HepG2 (cell line): ENCODE measurements around the gene TLL2. TPM values are rescaled to one million over a fixed set of nuclear protein-coding genes. Genes with fewer than 3 reads are reported as not detected.
A peak's percentile ranks its signal among the peaks of the same experiment; 100 is the strongest.

Experiments
- BRCA1 ChIP-seq: sonication (generic); formaldehyde crosslinking; IDR thresholded peaks from 2 replicates; pipeline ENCODE4 v1.4.0; 2020; ENCODE audit warnings: missing genetic modification reagents
- DR1 ChIP-seq: sonication (generic); formaldehyde crosslinking; IDR thresholded peaks from 2 replicates; pipeline ENCODE4 v1.8.0; 2021; ENCODE audit warnings: mild to moderate bottlenecking, missing genetic modification reagents, inconsistent platforms
- HNRNPK ChIP-seq: fragments of 200-400 bp; formaldehyde crosslinking; IDR thresholded peaks from 2 replicates; pipeline ENCODE4 v1.6.1; 2018; ENCODE audit warnings: low read length, low read depth, moderate library complexity, mild to moderate bottlenecking; ENCODE audit not compliant: poor library complexity, severe bottlenecking
- ISX ChIP-seq: sonication (generic); formaldehyde crosslinking; conservative IDR thresholded peaks from 2 replicates; pipeline ENCODE4 v1.5.0; 2020; ENCODE audit warnings: missing genetic modification reagents
- JUND ChIP-seq: sonication (generic); formaldehyde crosslinking; IDR thresholded peaks from 2 replicates; pipeline ENCODE4 v1.8.0; 2022; ENCODE audit warnings: mild to moderate bottlenecking, missing genetic modification reagents
- KDM6A ChIP-seq: IDR thresholded peaks from 2 replicates; pipeline ENCODE4 v1.6.1; 2016; ENCODE audit warnings: low read depth
- KLF12 ChIP-seq: sonication (generic); formaldehyde crosslinking; IDR thresholded peaks from 2 replicates; pipeline ENCODE4 v1.4.0; 2020; ENCODE audit warnings: missing genetic modification reagents, borderline replicate concordance
- KLF15 ChIP-seq: sonication (generic); formaldehyde crosslinking; IDR thresholded peaks from 2 replicates; pipeline ENCODE4 v1.8.1; 2023; ENCODE audit warnings: borderline replicate concordance, mild to moderate bottlenecking, inconsistent platforms, missing genetic modification reagents, mixed read lengths
- NFE2L2 ChIP-seq: fragments of 150-350 bp; IDR thresholded peaks from 2 replicates; pipeline ENCODE4 v1.6.1; 2014; ENCODE audit warnings: low read length
- NR2F2 ChIP-seq: IDR thresholded peaks from 2 replicates; pipeline ENCODE4 v1.6.1; 2012; ENCODE audit warnings: low read depth, inconsistent platforms, borderline replicate concordance
- PAX8 ChIP-seq: sonication (generic); formaldehyde crosslinking; IDR thresholded peaks from 2 replicates; pipeline ENCODE4 v1.8.0; 2022; ENCODE audit warnings: mild to moderate bottlenecking, missing genetic modification reagents, borderline replicate concordance
- polyA plus RNA-seq, 8 experiments: library from polyadenylated mRNA; depleted of rRNA in 3 of 8; stranded (reverse) in 7 of 8; unstranded in 1 of 8; fragments of >200 nt; fragmentation: Illumina TruSeq in 4 of 8; extraction: Trizol in 4 of 8; gene quantifications; 2 replicates each; pipeline versions ENCODE4 v1.2.1 to v1.2.3, GENCODE V29; 2011 to 2016; ENCODE audit warnings: low read depth in 4 of 8, missing spikeins in 1 of 8, mixed read lengths in 1 of 8; ENCODE audit not compliant: insufficient read depth in 1 of 8
- total RNA-seq, 5 experiments: library from RNA; depleted of rRNA; stranded (reverse); fragments of >200 nt; fragmentation: Illumina TruSeq; extraction: Trizol; gene quantifications; 2 replicates each; pipeline ENCODE4 v1.2.3, GENCODE V29; 2016; ENCODE audit warnings: low read depth in 1 of 5
- TF ChIP-seq, protein P1 (sequence below): sonication (generic); formaldehyde crosslinking; IDR thresholded peaks from 2 replicates; pipeline ENCODE4 v1.4.0; 2020; ENCODE audit warnings: missing genetic modification reagents
- TF ChIP-seq, protein P2 (sequence below): sonication (generic); formaldehyde crosslinking; IDR thresholded peaks from 2 replicates; pipeline ENCODE4 v1.8.0; 2023; ENCODE audit warnings: mild to moderate bottlenecking, missing genetic modification reagents
- TF ChIP-seq, protein P3 (sequence below): sonication (generic); formaldehyde crosslinking; IDR thresholded peaks from 2 replicates; pipeline ENCODE4 v1.9.0; 2022; ENCODE audit warnings: low read depth, missing genetic modification reagents
- TF ChIP-seq, protein P4 (sequence below): sonication (generic); formaldehyde crosslinking; IDR thresholded peaks from 2 replicates; pipeline ENCODE4 v1.8.0; 2022; ENCODE audit warnings: mild to moderate bottlenecking, missing genetic modification reagents
- TF ChIP-seq, protein P5 (sequence below): sonication (generic); formaldehyde crosslinking; IDR thresholded peaks from 2 replicates; pipeline ENCODE4 v1.5.1; 2020; ENCODE audit warnings: mild to moderate bottlenecking, missing genetic modification reagents, moderate library complexity

Gene TLL2
- total and polyA plus RNA-seq, 2 of the 13 experiments (the other 11 are each of a cell fraction or from before 2014, with no cell fraction given): 0.09 TPM; not detected in 1

DNA sequence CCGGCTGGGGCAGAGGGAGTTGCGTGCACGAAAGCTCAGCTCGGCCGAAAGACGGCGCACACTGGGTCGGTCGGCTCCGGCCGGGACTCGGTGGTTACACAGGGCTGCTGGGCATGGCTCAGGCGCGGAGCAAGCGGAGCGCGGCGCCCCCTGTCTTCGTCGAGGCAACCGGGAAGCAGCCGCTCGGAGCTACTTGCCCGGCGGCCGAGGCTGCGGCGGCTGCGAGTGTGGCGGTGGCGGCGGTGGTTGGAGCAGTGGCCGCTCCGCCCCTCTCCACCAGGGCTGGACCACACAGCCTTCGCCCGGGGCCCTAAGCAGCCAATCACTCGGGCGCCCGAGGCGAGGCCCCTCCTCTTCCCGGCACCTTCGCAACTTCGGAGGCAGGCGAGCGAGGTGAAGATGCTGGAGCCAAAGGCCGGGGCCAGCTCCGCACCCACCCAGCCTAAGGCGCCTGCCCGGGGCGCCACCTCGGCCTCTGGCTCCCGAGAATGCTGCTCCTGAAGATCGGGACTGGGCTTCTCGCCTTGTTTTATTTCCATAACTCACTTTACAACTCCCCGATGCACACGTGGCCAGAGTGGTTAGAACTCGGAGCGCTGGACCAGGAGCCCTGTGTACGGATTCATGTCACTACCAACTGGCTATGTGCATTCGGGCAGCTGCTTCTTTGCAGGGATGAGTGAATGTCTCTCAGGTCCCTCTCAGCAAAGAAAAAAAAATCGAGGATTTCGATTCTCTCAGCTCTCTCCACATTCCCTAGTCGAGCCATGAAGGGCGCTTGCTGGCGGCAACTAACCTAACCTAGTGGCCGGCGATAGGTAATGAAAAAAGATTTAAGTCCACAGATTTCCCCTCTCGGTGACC, at the start of gene TLL2 (continued):
- TF ChIP-seq, protein P1, sequence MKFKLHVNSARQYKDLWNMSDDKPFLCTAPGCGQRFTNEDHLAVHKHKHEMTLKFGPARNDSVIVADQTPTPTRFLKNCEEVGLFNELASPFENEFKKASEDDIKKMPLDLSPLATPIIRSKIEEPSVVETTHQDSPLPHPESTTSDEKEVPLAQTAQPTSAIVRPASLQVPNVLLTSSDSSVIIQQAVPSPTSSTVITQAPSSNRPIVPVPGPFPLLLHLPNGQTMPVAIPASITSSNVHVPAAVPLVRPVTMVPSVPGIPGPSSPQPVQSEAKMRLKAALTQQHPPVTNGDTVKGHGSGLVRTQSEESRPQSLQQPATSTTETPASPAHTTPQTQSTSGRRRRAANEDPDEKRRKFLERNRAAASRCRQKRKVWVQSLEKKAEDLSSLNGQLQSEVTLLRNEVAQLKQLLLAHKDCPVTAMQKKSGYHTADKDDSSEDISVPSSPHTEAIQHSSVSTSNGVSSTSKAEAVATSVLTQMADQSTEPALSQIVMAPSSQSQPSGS (CRISPR knock-in tag): no peak
- TF ChIP-seq, protein P2, sequence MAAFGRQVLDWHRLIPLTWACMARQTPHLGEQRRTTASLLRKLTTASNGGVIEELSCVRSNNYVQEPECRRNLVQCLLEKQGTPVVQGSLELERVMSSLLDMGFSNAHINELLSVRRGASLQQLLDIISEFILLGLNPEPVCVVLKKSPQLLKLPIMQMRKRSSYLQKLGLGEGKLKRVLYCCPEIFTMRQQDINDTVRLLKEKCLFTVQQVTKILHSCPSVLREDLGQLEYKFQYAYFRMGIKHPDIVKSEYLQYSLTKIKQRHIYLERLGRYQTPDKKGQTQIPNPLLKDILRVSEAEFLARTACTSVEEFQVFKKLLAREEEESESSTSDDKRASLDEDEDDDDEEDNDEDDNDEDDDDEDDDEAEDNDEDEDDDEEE (CRISPR knock-in tag): no peak
- TF ChIP-seq DR1 (CRISPR knock-in tag) (no peak), NFE2L2 (no peak), JUND (CRISPR knock-in tag) (no peak), BRCA1 (no peak), KLF15 (CRISPR knock-in tag) (no peak), KLF12 (CRISPR knock-in tag) (peak; percentile 51; the same call in 1 of the 2 replicates), NR2F2 (no peak), HNRNPK (peak; percentile 68), ISX (no peak), KDM6A (CRISPR knock-in tag) (no peak), PAX8 (CRISPR knock-in tag) (no peak)
- TF ChIP-seq, protein P3, sequence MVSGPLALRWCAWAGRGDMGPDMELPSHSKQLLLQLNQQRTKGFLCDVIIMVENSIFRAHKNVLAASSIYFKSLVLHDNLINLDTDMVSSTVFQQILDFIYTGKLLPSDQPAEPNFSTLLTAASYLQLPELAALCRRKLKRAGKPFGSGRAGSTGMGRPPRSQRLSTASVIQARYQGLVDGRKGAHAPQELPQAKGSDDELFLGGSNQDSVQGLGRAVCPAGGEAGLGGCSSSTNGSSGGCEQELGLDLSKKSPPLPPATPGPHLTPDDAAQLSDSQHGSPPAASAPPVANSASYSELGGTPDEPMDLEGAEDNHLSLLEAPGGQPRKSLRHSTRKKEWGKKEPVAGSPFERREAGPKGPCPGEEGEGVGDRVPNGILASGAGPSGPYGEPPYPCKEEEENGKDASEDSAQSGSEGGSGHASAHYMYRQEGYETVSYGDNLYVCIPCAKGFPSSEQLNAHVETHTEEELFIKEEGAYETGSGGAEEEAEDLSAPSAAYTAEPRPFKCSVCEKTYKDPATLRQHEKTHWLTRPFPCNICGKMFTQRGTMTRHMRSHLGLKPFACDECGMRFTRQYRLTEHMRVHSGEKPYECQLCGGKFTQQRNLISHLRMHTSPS: no peak
- TF ChIP-seq, protein P4, sequence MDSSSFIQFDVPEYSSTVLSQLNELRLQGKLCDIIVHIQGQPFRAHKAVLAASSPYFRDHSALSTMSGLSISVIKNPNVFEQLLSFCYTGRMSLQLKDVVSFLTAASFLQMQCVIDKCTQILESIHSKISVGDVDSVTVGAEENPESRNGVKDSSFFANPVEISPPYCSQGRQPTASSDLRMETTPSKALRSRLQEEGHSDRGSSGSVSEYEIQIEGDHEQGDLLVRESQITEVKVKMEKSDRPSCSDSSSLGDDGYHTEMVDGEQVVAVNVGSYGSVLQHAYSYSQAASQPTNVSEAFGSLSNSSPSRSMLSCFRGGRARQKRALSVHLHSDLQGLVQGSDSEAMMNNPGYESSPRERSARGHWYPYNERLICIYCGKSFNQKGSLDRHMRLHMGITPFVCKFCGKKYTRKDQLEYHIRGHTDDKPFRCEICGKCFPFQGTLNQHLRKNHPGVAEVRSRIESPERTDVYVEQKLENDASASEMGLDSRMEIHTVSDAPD (CRISPR knock-in tag): 0 out of 2 replicates have a peak, but pooled peaks have one; percentile 27
- TF ChIP-seq, protein P5, sequence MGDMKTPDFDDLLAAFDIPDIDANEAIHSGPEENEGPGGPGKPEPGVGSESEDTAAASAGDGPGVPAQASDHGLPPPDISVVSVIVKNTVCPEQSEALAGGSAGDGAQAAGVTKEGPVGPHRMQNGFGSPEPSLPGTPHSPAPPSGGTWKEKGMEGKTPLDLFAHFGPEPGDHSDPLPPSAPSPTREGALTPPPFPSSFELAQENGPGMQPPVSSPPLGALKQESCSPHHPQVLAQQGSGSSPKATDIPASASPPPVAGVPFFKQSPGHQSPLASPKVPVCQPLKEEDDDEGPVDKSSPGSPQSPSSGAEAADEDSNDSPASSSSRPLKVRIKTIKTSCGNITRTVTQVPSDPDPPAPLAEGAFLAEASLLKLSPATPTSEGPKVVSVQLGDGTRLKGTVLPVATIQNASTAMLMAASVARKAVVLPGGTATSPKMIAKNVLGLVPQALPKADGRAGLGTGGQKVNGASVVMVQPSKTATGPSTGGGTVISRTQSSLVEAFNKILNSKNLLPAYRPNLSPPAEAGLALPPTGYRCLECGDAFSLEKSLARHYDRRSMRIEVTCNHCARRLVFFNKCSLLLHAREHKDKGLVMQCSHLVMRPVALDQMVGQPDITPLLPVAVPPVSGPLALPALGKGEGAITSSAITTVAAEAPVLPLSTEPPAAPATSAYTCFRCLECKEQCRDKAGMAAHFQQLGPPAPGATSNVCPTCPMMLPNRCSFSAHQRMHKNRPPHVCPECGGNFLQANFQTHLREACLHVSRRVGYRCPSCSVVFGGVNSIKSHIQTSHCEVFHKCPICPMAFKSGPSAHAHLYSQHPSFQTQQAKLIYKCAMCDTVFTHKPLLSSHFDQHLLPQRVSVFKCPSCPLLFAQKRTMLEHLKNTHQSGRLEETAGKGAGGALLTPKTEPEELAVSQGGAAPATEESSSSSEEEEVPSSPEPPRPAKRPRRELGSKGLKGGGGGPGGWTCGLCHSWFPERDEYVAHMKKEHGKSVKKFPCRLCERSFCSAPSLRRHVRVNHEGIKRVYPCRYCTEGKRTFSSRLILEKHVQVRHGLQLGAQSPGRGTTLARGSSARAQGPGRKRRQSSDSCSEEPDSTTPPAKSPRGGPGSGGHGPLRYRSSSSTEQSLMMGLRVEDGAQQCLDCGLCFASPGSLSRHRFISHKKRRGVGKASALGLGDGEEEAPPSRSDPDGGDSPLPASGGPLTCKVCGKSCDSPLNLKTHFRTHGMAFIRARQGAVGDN: peak; percentile 94
